Measurements from ENCODE around the gene CES2. TPM values are rescaled to one million over a fixed set of nuclear protein-coding genes. Genes with fewer than 3 reads are reported as not detected.

CES2 gene
- total RNA-seq, 1 experiment from 2014 or later: 45.5 TPM

DNA sequence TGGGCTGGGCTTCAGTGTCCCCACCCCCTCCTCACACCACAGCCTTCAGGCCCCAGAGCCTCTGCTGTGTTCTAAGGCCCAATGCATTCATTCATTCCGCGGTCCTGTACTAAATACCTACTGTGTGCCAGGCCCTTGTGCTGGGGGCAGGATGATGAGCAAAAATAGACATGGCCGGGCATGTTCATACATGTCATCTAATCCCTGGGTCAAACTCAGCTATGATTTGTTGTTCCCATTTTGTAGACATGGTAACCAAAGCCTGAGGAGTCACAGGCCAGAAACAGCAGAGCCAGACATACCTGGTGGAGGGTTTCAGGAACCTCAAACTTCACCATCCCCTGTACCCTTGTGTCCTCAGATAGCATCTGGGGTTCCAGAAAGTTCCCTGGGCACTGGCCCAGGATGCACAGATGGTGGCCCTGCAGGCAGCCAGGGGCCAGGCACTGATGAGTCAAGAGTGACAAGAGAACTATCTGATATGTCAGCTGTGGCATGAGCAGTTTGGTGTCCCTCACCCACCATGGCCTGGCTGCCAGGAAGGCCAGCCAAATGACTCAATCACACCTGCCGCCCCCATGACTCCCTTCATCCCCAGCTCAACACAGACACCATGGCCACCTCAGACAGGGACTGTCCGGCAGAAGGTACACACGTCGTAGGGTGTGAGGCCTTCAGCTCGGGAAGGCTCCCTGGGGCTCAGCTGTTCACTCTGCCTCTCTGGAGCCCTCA lies 7.2 kb upstream of the CES2 start:
- no TSS peak for BruUV-seq (replicated peaks)
- peaks cover 5% of the 10 kb centered on the region for H3K27me3 Mint-ChIP-seq (ENCODE audit: insufficient read depth, unreplicated experiment)
- H3K4me3 ChIP-seq (ENCODE audit: low read depth, low read length): no peak overlapping the region
- no peaks in the 10 kb centered on the region for H3K36me3 ChIP-seq (ENCODE audit: control insufficient read depth, insufficient read depth, low read length)
- CTCF ChIA-PET: interaction anchor here (0.6 to 2.8 kb wide), 10 partner anchors 9 to 116 kb away, joined by 3 to 36 read pairs (median 6); partner anchors contain the start of genes CDH16, NAE1 and PDP2
- no peak overlapping the region for H3K4me3 Mint-ChIP-seq (ENCODE audit: unreplicated experiment)
- no peak overlapping the region for H3K27ac Mint-ChIP-seq (ENCODE audit: unreplicated experiment)
- H3K27me3 ChIP-seq (replicated peaks; ENCODE audit: control insufficient read depth, insufficient read depth, low read length): no peaks in the 10 kb centered on the region
- POLR2A ChIA-PET: no interaction called here
- TF ChIP-seq, protein P1, sequence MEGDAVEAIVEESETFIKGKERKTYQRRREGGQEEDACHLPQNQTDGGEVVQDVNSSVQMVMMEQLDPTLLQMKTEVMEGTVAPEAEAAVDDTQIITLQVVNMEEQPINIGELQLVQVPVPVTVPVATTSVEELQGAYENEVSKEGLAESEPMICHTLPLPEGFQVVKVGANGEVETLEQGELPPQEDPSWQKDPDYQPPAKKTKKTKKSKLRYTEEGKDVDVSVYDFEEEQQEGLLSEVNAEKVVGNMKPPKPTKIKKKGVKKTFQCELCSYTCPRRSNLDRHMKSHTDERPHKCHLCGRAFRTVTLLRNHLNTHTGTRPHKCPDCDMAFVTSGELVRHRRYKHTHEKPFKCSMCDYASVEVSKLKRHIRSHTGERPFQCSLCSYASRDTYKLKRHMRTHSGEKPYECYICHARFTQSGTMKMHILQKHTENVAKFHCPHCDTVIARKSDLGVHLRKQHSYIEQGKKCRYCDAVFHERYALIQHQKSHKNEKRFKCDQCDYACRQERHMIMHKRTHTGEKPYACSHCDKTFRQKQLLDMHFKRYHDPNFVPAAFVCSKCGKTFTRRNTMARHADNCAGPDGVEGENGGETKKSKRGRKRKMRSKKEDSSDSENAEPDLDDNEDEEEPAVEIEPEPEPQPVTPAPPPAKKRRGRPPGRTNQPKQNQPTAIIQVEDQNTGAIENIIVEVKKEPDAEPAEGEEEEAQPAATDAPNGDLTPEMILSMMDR (IDR thresholded peaks at IDR 0.05; ENCODE audit: insufficient read depth in 1 of 2, low read depth in 1 of 2, low read length in 1 of 2, severe bottlenecking in 1 of 2, unreplicated experiment in 1 of 2): no peak
- H3K9me3 ChIP-seq: no peaks in the 10 kb centered on the region
- peaks cover 1% of the 10 kb centered on the region for H3K36me3 Mint-ChIP-seq (ENCODE audit: insufficient read depth, unreplicated experiment)
- no peak for DNase-seq
- H3K9me3 Mint-ChIP-seq (ENCODE audit: unreplicated experiment): no peaks in the 10 kb centered on the region
- H3K4me1 ChIP-seq: peaks cover 8% of the 10 kb centered on the region; the same call in 1 of the 2 replicates
- peaks cover 3% of the 10 kb centered on the region for H3K4me1 Mint-ChIP-seq (ENCODE audit: low read depth, unreplicated experiment)
- intact Hi-C loops (cut with micrococcal nuclease; ENCODE audit: unreplicated experiment): no loop called here

DNA sequence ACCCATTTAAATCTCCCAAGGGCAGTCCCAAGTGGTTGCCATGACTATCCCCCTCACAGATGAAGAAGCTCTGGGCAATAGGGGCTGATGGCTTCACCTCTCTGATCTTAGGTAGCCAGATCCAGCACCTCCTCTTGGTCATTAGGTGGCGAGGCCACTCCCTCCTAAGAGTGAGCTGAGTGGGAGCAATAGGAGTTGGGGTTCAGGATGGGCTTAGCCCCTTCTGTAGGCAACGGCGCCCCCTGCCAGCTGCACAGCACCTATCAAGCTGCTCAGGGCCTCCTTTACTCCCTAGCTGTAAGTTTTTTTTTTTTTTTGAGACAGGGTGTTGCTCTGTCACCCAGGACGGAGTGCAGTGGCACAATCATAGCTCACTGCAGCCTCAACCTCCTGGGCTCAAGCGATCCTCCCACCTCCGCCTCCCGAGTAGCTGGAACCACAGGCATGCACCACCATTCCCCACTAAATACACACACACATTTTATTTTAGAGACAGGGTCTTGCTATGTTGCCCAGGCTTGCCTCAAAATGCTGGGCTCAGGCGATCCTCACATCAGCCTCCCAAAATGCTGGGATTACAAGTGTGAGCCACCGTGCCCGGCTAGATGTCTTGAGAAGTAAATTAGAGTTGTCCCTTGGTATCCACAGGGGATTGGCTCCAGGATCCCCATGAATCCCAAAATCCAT lies 6.5 kb upstream of the CES2 start:
- Histone ChIP-seq H3K9me3 (no peaks in the 10 kb centered on the region), H3K36me3 (ENCODE audit: control insufficient read depth, insufficient read depth, low read length) (no peaks in the 10 kb centered on the region), H3K27me3 (replicated peaks; ENCODE audit: control insufficient read depth, insufficient read depth, low read length) (no peaks in the 10 kb centered on the region), H3K4me3 (ENCODE audit: low read depth, low read length) (no peak overlapping the region), H3K4me1 (peaks cover 13% of the 10 kb centered on the region)
- Mint-ChIP-seq H3K36me3 (ENCODE audit: insufficient read depth, unreplicated experiment) (peaks cover 9% of the 10 kb centered on the region), H3K4me3 (ENCODE audit: unreplicated experiment) (no peak overlapping the region), H3K27ac (ENCODE audit: unreplicated experiment) (no peak overlapping the region), H3K27me3 (ENCODE audit: insufficient read depth, unreplicated experiment) (peaks cover 5% of the 10 kb centered on the region), H3K4me1 (ENCODE audit: low read depth, unreplicated experiment) (peaks cover 11% of the 10 kb centered on the region), H3K9me3 (ENCODE audit: unreplicated experiment) (no peaks in the 10 kb centered on the region)
- no TSS peak for BruUV-seq (replicated peaks)
- TF ChIP-seq, protein P1 (IDR thresholded peaks at IDR 0.05; ENCODE audit: insufficient read depth in 1 of 2, low read depth in 1 of 2, low read length in 1 of 2, severe bottlenecking in 1 of 2, unreplicated experiment in 1 of 2): peak; percentile 10 to 57
- peak in 1 of 2 experiments; percentile 58 for DNase-seq
- ChIA-PET CTCF (interaction anchor here (0.7 to 2.8 kb wide), 9 partner anchors 9 to 116 kb away, joined by 3 to 36 read pairs (median 6); partner anchors contain the start of genes CDH16, NAE1 and PDP2), POLR2A (no interaction called here)
- intact Hi-C loops (cut with micrococcal nuclease; ENCODE audit: unreplicated experiment): no loop called here

DNA sequence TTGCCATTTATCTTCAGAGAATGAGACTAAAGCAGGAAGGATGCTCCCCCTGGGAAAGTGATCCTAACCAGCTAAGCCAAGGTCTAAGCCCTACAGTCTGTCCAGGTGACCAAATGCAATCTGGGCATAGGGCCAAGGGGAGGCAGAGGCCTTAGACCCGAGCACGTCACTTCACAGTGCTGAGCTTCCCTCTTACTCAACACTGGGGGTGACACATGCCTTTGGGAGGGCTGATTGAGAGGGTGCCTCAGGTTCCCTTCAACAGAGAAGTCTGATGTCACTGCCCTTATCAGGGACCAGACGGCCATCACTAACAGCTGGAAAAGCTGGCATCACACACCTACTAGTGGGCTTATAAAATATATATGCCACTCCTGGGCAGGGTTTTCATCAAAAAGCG lies 5.1 kb upstream of the CES2 start:
- peaks cover 17% of the 10 kb centered on the region for H3K36me3 Mint-ChIP-seq (ENCODE audit: insufficient read depth, unreplicated experiment)
- CTCF ChIA-PET: interaction anchor here (1.0 to 1.1 kb wide), 3 partner anchors 11 to 35 kb away, joined by 3 to 4 read pairs (median 4); partner anchors contain the start of gene CDH16
- H3K27me3 Mint-ChIP-seq (ENCODE audit: insufficient read depth, unreplicated experiment): peaks cover 5% of the 10 kb centered on the region

More for the DNA sequence above, 5.1 kb upstream of the CES2 start:
- Mint-ChIP-seq H3K4me3 (ENCODE audit: unreplicated experiment) (no peak overlapping the region), H3K9me3 (ENCODE audit: unreplicated experiment) (no peaks in the 10 kb centered on the region), H3K4me1 (ENCODE audit: low read depth, unreplicated experiment) (peaks cover 15% of the 10 kb centered on the region), H3K27ac (ENCODE audit: unreplicated experiment) (no peak overlapping the region)
- Histone ChIP-seq H3K36me3 (ENCODE audit: control insufficient read depth, insufficient read depth, low read length) (no peaks in the 10 kb centered on the region), H3K4me3 (ENCODE audit: low read depth, low read length) (no peak overlapping the region), H3K4me1 (peaks cover 7% of the 10 kb centered on the region), H3K9me3 (no peaks in the 10 kb centered on the region), H3K27me3 (replicated peaks; ENCODE audit: control insufficient read depth, insufficient read depth, low read length) (no peaks in the 10 kb centered on the region)
- intact Hi-C loops (cut with micrococcal nuclease; ENCODE audit: unreplicated experiment): no loop called here
- TF ChIP-seq, protein P1 (IDR thresholded peaks at IDR 0.05; ENCODE audit: insufficient read depth in 1 of 2, low read depth in 1 of 2, low read length in 1 of 2, severe bottlenecking in 1 of 2, unreplicated experiment in 1 of 2): no peak
- DNase-seq: no peak
- BruUV-seq (replicated peaks): no TSS peak
- POLR2A ChIA-PET: no interaction called here

All from Caco-2 (cell line).